Measurements from ENCODE around the gene UGT1A5. TPM values are rescaled to one million over a fixed set of nuclear protein-coding genes. Genes with fewer than 3 reads are reported as not detected.
"Not testable (repeated sequence)": the region's sequence is repeated elsewhere in the genome, so short reads cannot be mapped to it uniquely, and the experiment has no call there.

Gene UGT1A5
- total RNA-seq, 2 donors from 2014 or later = not detected

DNA sequence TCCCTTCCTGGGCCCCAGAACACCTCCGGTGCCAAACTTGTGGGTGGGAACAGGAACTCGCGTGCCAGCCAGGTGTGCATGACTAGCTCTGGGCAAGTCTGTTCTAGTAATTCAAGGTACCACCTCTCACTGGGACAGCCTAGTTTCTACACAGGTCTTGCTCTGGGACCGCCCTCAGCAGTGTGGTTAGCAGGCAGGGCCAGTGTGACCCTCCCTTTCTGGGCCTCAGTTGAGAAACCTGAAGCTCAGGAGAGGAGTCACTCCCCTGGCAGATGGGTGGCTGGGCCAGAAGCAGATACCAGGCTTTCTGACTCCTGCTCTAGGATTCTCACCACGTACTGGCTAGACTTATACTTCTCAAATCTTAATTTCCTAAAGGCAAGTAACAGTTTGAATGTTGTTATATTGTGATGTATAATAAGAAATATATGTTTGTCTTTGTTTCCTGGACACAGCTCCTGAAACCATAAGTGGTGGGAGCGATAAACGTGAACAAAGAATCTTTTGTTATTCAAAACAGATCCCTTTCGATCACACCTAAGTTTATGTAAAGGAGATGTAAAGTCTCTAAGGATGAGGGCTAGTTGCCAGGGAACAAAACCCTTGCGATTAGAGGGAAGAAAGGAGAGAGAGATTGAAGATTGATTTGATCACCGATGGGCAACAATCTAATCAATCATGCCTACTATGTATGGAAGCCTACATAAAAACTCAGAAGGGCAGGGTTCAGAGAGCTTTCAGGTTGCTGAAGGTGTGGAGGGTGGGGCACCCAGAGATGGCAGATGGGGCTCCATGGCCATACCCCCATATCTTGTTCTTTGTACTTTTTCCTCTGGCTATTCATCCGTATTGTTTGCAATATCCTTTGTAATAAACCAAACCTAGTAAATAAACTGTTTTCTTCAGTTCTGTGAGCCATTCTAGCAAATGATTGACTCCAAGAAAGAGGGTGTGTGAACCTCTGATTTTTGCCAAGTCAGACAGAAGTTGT lies 21.0 kb upstream of the UGT1A5 start:
- intact Hi-C loops (cut with DNase I) = no loop called here

DNA sequence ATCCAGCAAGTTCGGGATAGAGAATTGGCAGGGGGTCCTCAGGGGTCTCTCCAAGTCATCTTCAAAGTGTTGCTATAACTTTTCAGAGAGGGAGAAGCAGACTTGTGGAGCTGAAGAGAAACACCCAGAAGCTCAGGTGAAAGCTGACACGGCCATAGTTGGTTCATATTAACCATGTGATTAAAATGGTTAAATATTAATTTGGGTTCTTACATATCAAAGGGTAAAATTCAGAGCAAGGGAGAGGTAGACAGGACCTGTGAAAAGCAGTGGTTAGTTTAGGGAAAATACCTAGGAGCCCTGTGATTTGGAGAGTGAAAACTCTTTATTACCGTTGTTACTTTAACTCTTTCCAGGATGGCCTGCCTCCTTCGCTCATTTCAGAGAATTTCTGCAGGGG lies 20.1 kb upstream of the UGT1A5 start, which contains the start of gene UGT1A6:
UGT1A6 (plus strand) TSS at position 243 of the 400 bp plus-strand sequence; CDS start at position 358, 115 bp downstream.
- no peak for DNase-seq (ENCODE audit: low spot score)
- intact Hi-C loops (cut with DNase I) = no loop called here

More for the DNA sequence above, 21.0 kb upstream of the UGT1A5 start:
- DNase-seq (ENCODE audit: low spot score) = no peak

DNA sequence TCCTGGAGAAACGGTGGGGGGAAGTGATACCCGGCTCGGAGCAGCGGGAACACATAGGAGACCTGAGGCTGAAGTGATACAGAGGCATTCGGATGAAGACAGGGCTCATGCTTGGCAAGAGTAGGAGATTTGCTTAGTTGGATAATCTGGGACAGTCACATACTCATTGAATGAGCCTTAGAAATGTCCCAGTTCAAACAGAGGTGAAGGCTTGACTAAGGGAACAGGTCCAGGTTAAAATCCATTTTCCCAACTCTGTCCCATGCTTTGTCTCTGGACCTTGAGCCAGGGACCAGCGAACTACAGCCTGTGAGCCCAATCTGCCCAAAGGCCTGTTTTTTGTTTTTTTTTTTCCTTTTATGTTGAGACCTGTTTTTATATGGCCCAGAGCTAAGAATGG lies 18.7 kb upstream of the UGT1A5 start:
- intact Hi-C loops (cut with DNase I) = no loop called here
- no peak for DNase-seq (ENCODE audit: low spot score)

DNA sequence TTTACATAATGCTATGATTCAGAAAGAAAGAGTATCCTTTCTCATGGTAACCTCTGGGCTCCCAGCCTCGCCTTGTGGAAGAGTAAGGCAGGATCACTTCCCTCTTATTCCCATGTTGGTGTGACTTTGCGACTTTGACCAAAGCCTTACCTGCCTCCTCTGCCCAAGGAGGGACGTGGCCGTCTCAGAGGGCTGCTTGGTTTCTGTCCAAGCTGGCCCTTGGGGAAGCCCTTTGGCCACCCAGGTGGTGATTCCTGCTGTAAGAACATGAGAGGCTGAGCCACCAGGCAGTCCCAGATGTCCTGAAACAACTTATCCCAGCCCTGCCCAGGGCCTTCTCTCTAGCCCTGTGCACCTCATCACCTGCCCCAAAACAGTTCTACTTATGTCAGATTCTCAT lies 14.0 kb upstream of the UGT1A5 start:
- intact Hi-C loops (cut with DNase I) = no loop called here

DNA sequence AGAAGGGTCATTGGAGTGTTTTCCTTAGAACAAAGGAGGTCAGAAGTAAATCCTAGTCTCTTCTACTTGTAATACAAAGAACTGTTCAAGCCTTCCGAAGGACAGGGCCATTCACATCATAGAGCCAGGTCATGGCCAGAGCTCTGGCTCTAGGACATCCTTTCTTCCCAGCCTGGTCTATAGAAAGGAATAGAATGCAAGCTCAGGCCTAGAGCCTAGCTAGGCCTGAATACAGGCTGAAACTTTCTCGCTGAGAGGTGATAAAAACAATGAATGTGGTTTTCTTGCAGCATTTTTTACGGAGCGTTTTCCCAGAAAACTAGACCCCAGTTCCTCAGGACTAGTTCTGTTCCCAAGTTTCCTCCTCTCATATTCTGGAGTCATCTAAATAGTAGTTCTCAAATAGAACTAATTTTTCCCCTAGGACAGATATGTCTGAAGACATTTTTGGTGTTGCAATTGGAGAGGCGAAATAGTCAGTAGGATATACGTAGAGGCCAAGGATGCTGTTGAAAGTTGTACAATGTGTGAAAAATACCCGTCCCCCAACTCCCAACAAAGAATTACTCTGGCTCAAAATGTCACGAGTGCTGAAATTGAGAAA lies 13.2 kb upstream of the UGT1A5 start:
- intact Hi-C loops (cut with DNase I) = no loop called here
- no peak for DNase-seq (ENCODE audit: low spot score)

More for the DNA sequence above, 14.0 kb upstream of the UGT1A5 start:
- DNase-seq (ENCODE audit: low spot score) = no peak

DNA sequence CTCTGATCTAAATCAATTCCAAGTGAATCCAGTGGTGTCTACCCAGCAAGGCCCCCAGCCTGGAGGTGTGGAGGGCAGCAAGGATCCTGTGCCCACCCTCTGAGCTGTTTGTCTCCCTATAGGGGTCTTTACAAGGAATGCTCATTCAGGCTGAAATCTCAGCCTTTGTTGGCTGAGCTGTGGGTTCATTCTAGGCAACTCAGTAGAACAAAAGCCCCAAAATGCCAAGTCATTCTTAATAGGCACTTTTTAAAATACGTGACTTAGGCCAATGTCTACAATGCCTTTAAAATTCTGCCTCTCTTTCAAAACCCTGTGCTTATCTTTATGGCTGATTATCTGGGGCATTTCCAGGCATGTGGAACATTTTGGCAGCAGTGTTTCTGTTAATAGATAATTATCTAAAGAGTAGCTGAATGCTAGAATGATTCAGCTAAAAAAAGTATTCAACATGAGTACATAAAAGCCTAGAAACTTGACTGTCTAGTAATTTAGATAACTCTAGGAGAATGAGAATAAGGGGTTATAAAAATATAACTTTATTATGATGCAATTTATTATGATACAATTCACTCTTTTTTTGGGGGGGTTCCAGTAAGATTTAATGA lies 12.6 kb upstream of the UGT1A5 start:
- intact Hi-C loops (cut with DNase I) = no loop called here

DNA sequence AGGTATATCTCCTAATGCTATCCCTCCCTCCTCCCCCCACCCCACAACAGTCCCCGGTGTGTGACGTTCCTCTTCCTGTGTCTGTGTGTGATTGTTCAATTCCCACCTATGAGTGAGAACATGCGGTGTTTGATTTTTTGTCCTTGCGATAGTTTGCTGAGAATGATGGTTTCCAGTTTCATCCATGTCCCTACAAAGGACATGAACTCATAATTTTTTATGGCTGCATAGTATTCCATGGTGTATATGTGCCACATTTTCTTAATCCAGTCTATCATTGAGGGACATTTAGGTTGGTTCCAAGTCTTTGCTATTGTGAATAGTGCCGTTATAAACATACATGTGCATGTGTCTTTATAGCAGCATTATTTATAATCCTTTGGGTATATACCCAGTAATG lies 11.9 kb upstream of the UGT1A5 start:
- intact Hi-C loops (cut with DNase I); DNase-seq (ENCODE audit: low spot score): not testable (repeated sequence)

More for the DNA sequence above, 12.6 kb upstream of the UGT1A5 start:
- no peak for DNase-seq (ENCODE audit: low spot score)

DNA sequence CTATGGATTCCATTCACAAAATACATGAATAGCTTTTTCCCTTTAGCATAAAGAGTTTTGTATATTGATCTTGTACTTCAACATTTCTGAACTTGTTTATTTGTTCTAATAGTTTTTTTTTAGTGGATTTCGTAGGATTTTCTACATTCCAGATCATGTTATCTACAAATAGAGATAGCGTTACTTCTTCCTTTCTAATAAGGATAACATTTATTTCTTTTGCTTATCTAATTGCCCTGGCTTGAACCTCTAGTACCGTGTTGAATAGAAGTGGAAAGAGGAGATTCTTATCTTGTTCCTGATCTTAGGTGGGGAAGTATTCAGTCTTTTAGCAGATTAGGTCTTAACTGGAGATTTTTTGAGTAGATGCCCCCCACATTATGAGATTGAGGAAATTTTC lies 10.5 kb upstream of the UGT1A5 start:
- no peak for DNase-seq (ENCODE audit: low spot score)
- intact Hi-C loops (cut with DNase I) = no loop called here

DNA sequence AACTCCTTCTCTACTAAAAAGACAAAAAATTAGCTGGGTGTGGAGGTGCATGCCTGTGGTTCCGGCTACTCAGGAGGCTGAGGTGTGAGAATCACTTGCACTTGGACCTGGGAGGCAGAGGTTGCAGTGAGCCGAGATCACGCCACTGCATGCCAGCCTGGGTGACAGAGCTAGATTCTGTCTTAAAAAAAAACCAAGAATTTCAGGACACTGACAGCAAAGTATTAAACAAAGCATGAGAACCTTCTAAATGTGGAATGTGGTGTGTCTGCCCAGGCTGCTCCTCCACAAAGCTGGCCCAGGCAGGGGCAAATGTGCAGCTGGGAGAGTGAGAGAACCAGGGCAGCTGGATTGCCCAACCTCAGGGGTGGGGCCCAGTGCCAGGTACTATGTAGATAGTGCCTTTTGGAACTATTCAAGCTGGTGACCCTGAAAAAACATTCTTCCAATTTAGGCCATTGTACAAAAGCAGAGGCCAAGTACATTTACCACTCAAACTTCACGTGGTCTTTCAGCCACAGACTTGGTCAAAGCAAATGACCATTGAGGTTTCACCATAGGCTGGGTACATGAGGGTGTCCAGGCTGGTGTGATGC lies 6.7 kb upstream of the UGT1A5 start:
- intact Hi-C loops (cut with DNase I) = no loop called here

DNA sequence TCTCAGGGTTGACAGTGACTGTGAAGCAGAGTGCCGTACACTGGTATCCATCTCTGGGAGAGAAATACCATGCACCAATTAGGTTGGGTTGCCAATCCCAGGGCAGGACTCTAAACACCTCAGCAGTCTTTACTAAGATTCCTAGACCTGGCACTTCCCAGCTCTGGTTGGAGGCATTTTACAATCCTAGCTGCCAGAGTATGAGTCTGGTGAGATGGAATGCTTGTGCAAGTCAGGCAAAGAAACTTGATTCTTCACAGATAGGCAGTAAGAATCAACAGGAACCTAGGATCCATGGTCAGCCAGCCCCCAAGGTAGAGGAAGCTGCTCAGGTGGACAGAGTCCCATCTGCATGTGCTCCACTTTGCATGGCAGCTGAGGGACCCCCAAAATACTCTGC lies 6.0 kb upstream of the UGT1A5 start:
- intact Hi-C loops (cut with DNase I) = no loop called here
- no peak for DNase-seq (ENCODE audit: low spot score)

More for the DNA sequence above, 6.7 kb upstream of the UGT1A5 start:
- no peak for DNase-seq (ENCODE audit: low spot score)

DNA sequence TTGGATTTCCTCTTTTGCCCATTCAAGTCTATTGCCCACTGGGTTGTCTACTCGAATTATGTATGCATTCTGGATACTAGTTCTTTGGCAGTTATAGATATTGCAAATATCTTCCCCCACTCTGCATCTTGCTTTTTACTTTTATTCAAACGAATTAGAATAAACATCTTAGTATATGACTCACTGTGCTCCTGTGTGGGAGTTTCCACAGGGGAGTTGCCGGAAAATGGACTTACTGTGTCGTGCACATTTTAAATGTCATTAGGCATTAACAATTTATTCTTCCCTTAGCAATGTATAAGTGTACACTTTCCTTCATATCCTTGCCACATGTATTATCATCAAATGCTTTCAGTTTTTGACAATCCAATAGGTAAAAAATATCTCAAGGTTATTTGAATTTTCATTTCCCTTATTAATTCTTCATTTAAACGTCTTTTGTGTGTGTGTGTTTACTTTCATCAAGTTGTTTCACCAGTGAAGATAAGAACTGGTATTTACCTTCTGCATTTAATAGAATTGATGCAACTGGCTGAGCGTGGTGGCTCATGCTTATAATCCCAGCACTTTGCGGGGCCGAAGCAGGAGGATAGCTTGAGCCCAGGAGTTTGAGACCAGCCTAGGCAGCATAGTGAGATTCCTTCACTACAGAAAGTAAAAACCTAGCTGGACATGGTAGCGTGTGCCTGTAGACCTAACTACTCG lies 4.6 kb upstream of the UGT1A5 start:
- intact Hi-C loops (cut with DNase I) = no loop called here
- no peak for DNase-seq (ENCODE audit: low spot score)

DNA sequence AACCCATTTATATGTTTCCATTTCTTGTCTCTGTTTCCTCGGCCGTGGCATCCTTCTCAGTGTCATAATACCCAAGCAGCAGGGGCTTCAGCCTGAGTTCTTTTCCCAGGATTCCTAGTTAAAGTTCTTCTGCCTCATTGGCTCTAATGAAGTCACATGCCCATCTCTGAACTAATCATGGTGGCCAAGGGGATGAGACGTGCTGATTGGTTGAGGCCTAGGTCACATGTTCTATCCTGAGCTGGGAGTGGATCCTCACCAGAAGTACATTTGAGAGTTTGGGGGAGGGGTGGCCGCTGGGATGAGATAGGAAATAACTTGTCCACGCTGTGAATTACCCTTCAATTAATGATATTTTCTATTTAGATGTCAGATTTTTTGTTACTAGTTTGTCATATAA lies 3.8 kb upstream of the UGT1A5 start:
- intact Hi-C loops (cut with DNase I) = no loop called here
- DNase-seq (ENCODE audit: low spot score) = no peak

DNA sequence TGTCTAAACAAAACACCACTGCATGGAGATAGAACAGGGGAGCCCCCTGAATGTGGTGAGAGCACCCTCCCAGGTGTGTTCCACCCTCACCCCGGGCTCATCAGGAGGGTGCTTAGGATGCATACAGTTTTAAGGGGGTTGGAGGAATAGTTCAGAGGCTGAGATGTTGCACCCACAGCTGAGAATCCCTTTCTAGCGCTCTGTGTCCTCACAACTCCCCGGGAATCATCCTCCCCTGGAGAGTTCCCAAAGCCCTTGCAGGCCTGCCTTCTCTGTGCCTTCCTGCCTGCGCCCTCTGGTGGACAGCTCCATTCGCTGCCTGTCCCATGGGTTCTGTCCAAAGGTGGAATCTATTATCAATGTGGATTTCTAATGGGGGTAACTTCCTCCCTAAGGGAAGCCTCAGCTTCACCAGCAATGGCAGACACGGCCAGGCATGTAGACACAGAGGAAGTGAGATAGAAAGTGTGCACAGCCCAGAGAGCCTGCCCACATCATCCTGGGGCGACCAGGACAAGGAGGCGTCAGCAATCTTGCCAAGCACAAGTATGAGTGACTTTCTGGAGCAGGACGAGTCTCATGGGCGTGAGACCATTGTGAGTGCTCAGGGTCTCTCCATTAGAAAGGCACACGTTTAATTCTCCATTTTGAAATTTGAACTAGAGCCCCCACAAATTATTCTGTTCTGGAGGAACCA lies 1.2 kb upstream of the UGT1A5 start:
- intact Hi-C loops (cut with DNase I) = no loop called here
- peak; percentile 89 for DNase-seq (ENCODE audit: low spot score)

DNA sequence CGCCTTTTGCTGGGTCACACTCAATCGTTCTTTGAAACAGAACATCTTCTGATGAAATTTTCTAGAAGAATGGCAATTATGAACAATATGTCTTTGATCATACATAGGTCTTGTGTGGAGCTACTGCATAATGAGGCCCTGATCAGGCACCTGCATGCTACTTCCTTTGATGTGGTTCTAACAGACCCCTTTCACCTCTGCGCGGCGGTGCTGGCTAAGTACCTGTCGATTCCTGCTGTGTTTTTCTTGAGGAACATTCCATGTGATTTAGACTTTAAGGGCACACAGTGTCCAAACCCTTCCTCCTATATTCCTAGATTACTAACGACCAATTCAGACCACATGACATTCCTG lies 532 bp downstream of the UGT1A5 start:
- intact Hi-C loops (cut with DNase I) = no loop called here
- no peak for DNase-seq (ENCODE audit: low spot score)

DNA sequence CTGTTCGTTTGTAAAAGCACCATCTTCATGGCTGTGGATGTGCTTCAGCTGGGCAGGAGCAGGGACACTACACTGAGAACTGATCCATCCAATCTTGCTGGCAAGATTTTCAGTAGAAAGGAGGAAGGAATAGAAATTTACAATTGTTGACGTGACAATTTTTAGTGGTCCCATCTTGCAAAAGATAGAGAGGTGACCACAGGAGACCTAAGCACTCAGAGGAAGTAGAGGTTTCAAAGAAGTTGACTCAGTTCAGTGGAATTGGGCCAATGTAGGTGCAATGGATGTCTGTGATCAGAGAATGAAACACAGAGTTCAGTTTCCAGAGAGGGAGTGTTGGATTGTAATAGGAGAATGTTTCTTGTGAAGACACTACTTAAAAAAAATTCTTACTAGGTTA lies 1.4 kb downstream of the UGT1A5 start:
- no peak for DNase-seq (ENCODE audit: low spot score)
- intact Hi-C loops (cut with DNase I) = no loop called here

DNA sequence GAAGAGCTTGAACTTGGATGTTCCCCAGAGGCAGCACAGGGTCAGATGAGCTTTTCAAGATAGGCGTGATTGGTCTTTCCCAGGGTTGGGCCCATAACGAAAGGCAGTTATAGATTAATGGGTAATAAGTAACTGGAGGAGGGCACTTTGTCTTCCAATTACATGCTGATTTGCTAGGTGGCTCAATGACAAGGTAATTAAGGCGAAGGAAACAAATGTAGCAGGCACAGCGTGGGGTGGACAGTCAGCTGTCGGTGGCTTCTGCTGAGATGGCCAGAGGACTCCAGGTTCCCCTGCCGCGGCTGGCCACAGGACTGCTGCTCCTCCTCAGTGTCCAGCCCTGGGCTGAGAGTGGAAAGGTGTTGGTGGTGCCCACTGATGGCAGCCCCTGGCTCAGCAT lies 5.8 kb downstream of the UGT1A5 start, which contains the start of gene UGT1A4:
UGT1A4 (plus strand) TSS at position 185 of the 400 bp plus-strand sequence; CDS start at position 270, 85 bp downstream.
- intact Hi-C loops (cut with DNase I) = no loop called here
- DNase-seq (ENCODE audit: low spot score) = no peak

DNA sequence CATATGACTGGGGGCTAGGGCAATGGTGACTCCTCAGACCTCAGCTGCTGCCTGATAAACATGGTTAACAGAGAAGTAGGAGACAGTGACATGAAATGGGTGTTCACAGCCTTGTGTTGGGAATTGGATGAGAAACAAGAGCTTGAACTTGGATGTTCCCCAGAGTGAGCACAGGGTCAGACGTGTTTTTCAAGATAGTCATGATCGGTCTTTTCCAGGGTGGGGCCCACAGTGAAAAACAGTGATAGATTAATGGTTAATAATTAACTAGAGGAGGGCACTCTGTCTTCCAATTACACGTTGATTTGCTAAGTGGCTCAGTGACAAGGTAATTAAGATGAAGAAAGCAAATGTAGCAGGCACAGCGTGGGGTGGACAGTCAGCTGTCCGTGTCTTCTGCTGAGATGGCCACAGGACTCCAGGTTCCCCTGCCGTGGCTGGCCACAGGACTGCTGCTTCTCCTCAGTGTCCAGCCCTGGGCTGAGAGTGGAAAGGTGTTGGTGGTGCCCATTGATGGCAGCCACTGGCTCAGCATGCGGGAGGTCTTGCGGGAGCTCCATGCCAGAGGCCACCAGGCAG lies 16.1 kb downstream of the UGT1A5 start, which contains the start of gene UGT1A3:
UGT1A3 (plus strand) TSS at position 320 of the 579 bp plus-strand sequence; CDS start at position 405, 85 bp downstream.
- intact Hi-C loops (cut with DNase I) = no loop called here
- no peak for DNase-seq (ENCODE audit: low spot score)
